Liver (tissue), 9 donors: ENCODE data around the gene HSD3B1. TPM values are rescaled to one million over a fixed set of nuclear protein-coding genes. Genes with fewer than 3 reads are reported as not detected.
A peak's percentile ranks its signal among the peaks of the same experiment; 100 is the strongest.
"Not testable (repeated sequence)": the region's sequence is repeated elsewhere in the genome, so short reads cannot be mapped to it uniquely, and the experiment has no call there.

Experiments used
- DNase-seq: peaks from one replicate; pipeline ENCODE4 v3.0.0-alpha.2; 2017; ENCODE audit warnings: low spot score
- H3K27ac ChIP-seq, 2 donors: one replicate each; pipeline ENCODE4 v1.7.0; 2013; ENCODE audit warnings: inconsistent platforms in 2 of 2, low read length in 2 of 2, control low read depth in 1 of 2, low read depth in 1 of 2, mild to moderate bottlenecking in 1 of 2
- H3K27me3 ChIP-seq, 4 donors: one replicate each; pipeline versions ENCODE4 v1.6.1 to v1.7.0; 2013; ENCODE audit warnings: low read length in 3 of 4, inconsistent platforms in 1 of 4, mild to moderate bottlenecking in 1 of 4, moderate library complexity in 1 of 4; ENCODE audit not compliant: control insufficient read depth in 4 of 4, insufficient read depth in 4 of 4
- H3K36me3 ChIP-seq, 4 donors: one replicate each; pipeline versions ENCODE4 v1.6.1 to v1.7.0; 2013; ENCODE audit warnings: low read length in 3 of 4, mild to moderate bottlenecking in 3 of 4, low read depth in 1 of 4, moderate library complexity in 1 of 4; ENCODE audit not compliant: control insufficient read depth in 4 of 4, insufficient read depth in 3 of 4
- H3K4me1 ChIP-seq, 4 donors: one replicate each; pipeline versions ENCODE4 v1.6.1 to v1.7.0; 2013; ENCODE audit warnings: low read length in 3 of 4, mild to moderate bottlenecking in 3 of 4, moderate library complexity in 1 of 4; ENCODE audit not compliant: control insufficient read depth in 4 of 4, insufficient read depth in 4 of 4
- H3K4me3 ChIP-seq, 3 donors: one replicate each; pipeline versions ENCODE4 v1.6.1 to v1.7.0; 2013; ENCODE audit warnings: low read length in 3 of 3, control low read depth in 1 of 3, low read depth in 1 of 3, mild to moderate bottlenecking in 1 of 3
- H3K9ac ChIP-seq, 2 donors: one replicate each; pipeline ENCODE4 v1.7.0; 2013; ENCODE audit warnings: low read length in 2 of 2, mild to moderate bottlenecking in 2 of 2, moderate library complexity in 2 of 2, control low read depth in 1 of 2, low read depth in 1 of 2
- H3K9me3 ChIP-seq, 4 donors: one replicate each; pipeline versions ENCODE4 v1.6.1 to v1.7.0; 2013; ENCODE audit warnings: low read length in 3 of 4; ENCODE audit not compliant: control insufficient read depth in 4 of 4
- ATF3 ChIP-seq: IDR thresholded peaks from 2 replicates; pipeline ENCODE4 v1.6.1; 2016; ENCODE audit warnings: antibody characterized with exemption
- CTCF ChIP-seq: fragments of 150-350 bp; IDR thresholded peaks from 2 replicates; pipeline ENCODE4 v1.5.1; 2017; ENCODE audit warnings: improper control_type of control experiment, low read depth, low read length; ENCODE audit not compliant: missing input control
- FOXA1 ChIP-seq: IDR thresholded peaks from 2 replicates; pipeline ENCODE4 v1.6.1; 2016; ENCODE audit warnings: antibody characterized with exemption
- FOXA2 ChIP-seq: IDR thresholded peaks from 2 replicates; pipeline ENCODE4 v1.6.1; 2016; ENCODE audit warnings: antibody characterized with exemption
- HNF4A ChIP-seq, 2 donors: conservative IDR thresholded peaks; 2 replicates each; pipeline ENCODE4 v1.6.1; 2016; ENCODE audit warnings: antibody characterized with exemption in 2 of 2, mild to moderate bottlenecking in 2 of 2
- HNF4G ChIP-seq: IDR thresholded peaks from 2 replicates; pipeline ENCODE4 v1.6.1; 2016; ENCODE audit warnings: antibody characterized with exemption
- JUND ChIP-seq, 2 donors: IDR thresholded peaks; 2 replicates each; pipeline ENCODE4 v1.6.1; 2016; ENCODE audit warnings: antibody characterized with exemption in 2 of 2
- MAX ChIP-seq: IDR thresholded peaks from 2 replicates; pipeline ENCODE4 v1.6.1; 2016; ENCODE audit warnings: antibody characterized with exemption
- NR2F2 ChIP-seq: IDR thresholded peaks from 2 replicates; pipeline ENCODE4 v1.6.1; 2016; ENCODE audit warnings: antibody characterized with exemption
- RAD21 ChIP-seq, 2 donors: IDR thresholded peaks; 2 replicates each; pipeline ENCODE4 v1.6.1; 2016; ENCODE audit warnings: antibody characterized with exemption in 2 of 2, mild to moderate bottlenecking in 2 of 2
- REST ChIP-seq: IDR thresholded peaks from 2 replicates; pipeline ENCODE4 v1.6.1; 2016; ENCODE audit warnings: antibody characterized with exemption, mild to moderate bottlenecking
- RXRA ChIP-seq, 2 donors: IDR thresholded peaks; 2 replicates each; pipeline ENCODE4 v1.6.1; 2017 to 2018; ENCODE audit warnings: antibody characterized with exemption in 2 of 2, mild to moderate bottlenecking in 1 of 2
- YY1 ChIP-seq: IDR thresholded peaks from 2 replicates; pipeline ENCODE4 v1.6.1; 2016; ENCODE audit warnings: antibody characterized with exemption, mild to moderate bottlenecking
- WGBS: extraction: QIAGEN DNeasy Blood & Tissue Kit; methylation state at CpG from one replicate; pipeline ENCODE4 v1.1.7; 2013; 5-methylcytosine and 5-hydroxymethylcytosine counted together
- polyA plus RNA-seq, 2 donors: library from polyadenylated mRNA; stranded (reverse) in 1 of 2; unstranded in 1 of 2; fragments of 200-250 nt in 1 of 2; fragments of >200 nt in 1 of 2; fragmentation: Nextera tagmentation in 1 of 2; extraction: Ambion mirVana in 1 of 2; gene quantifications; one replicate each; pipeline versions ENCODE4 v1.2.1 to v1.2.3, GENCODE V29; 2013 to 2015
- total RNA-seq, 2 donors: library from RNA; depleted of rRNA; stranded (reverse); fragments of >200 nt; gene quantifications; one replicate each; pipeline ENCODE4 v1.2.3, GENCODE V29; 2014
- TF ChIP-seq, protein P1 (sequence below): IDR thresholded peaks from 2 replicates; pipeline ENCODE4 v1.6.1; 2016; ENCODE audit warnings: antibody characterized with exemption
- donor health status: healthy.
- donor health status: healthy.
- donor health status: healthy.
- donor health status: healthy.
- donor health status: healthy.

The HSD3B1 gene
- total and polyA plus RNA-seq, 4 donors, result 0.67 TPM; not detected in 3

DNA sequence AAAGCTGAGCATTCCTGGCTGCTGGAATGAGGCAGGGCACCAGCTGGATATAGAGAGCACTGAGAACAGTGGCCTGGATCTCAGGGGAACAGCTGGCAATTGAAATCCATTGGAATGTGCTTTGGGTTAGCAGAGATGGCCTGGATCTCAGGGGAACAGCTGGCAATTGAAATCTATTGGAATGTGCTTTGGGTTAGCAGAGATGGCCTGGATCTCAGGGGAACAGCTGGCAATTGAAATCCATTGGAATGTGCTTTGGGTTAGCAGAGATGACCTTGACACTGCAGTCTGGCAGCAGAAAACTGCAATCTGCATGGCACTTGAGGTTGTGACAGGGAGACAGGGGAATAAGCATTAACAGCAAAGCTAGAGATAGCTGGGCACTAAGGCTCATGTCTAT is 10.7 kb downstream of the HSD3B1 start:
- H3K27me3 ChIP-seq, H3K4me3 ChIP-seq, H3K4me1 ChIP-seq, H3K9ac ChIP-seq, DNase-seq, H3K27ac ChIP-seq, H3K9me3 ChIP-seq, H3K36me3 ChIP-seq: not testable (repeated sequence)
- TF ChIP-seq HNF4A (conservative IDR thresholded peaks at IDR 0.05) (peak; percentile 6 to 35), RAD21 (IDR thresholded peaks at IDR 0.05) (peak in 1 of 2 donors; percentile 24), RXRA (IDR thresholded peaks at IDR 0.05) (peak in 1 of 2 donors; percentile 33)

DNA sequence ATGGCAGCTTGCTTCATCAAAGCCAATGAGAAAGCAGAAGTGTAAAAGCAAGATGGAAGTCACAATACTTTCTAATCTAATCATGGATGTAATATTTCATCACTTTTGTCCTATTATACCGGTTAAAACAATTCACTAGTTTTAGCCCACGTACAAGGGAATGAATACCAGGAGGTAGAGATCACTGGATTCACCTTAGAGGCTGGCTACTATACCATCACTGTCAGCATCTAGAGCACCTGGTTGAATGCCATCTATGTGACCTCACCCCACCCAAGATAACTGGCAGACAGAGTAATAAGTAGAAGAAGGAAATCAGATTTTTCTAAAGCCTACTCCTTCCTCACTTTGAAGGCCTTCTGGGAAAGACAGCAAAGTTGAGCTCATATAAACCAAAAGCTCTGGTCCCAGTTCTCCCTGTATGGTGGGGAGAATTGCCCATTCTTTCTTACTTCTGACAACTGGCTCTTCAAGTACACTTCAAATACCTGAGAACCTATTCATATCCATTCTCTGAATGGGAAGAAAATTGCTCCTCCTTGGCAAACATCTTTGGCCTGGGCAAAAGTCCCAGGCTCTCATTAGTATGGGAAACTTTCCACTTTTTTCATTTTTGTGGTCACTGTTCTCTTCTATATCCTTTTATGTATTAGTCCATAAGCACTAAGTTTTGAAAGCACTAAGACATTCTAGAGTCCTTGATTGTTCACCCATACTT is 24.8 kb downstream of the HSD3B1 start:
- Histone ChIP-seq H3K27ac (peak overlapping the region in 1 of 2 donors; percentile 24), H3K9ac (no peak overlapping the region), H3K9me3 (no peaks in the 10 kb centered on the region), H3K36me3 (no peaks in the 10 kb centered on the region), H3K27me3 (no peaks in the 10 kb centered on the region), H3K4me1 (peaks cover 7 to 23% (median 20%) of the 10 kb centered on the region in 4 donors), H3K4me3 (no peak overlapping the region)
- TF ChIP-seq, protein P1, sequence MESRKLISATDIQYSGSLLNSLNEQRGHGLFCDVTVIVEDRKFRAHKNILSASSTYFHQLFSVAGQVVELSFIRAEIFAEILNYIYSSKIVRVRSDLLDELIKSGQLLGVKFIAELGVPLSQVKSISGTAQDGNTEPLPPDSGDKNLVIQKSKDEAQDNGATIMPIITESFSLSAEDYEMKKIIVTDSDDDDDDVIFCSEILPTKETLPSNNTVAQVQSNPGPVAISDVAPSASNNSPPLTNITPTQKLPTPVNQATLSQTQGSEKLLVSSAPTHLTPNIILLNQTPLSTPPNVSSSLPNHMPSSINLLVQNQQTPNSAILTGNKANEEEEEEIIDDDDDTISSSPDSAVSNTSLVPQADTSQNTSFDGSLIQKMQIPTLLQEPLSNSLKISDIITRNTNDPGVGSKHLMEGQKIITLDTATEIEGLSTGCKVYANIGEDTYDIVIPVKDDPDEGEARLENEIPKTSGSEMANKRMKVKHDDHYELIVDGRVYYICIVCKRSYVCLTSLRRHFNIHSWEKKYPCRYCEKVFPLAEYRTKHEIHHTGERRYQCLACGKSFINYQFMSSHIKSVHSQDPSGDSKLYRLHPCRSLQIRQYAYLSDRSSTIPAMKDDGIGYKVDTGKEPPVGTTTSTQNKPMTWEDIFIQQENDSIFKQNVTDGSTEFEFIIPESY, result no peak
- TF ChIP-seq FOXA1 (no peak), REST (no peak), RXRA (IDR thresholded peaks at IDR 0.05) (no peak), FOXA2 (no peak)
- DNase-seq, result no peak
- 87% methylated on average over 2 of the region's 2 CpGs for WGBS

DNA sequence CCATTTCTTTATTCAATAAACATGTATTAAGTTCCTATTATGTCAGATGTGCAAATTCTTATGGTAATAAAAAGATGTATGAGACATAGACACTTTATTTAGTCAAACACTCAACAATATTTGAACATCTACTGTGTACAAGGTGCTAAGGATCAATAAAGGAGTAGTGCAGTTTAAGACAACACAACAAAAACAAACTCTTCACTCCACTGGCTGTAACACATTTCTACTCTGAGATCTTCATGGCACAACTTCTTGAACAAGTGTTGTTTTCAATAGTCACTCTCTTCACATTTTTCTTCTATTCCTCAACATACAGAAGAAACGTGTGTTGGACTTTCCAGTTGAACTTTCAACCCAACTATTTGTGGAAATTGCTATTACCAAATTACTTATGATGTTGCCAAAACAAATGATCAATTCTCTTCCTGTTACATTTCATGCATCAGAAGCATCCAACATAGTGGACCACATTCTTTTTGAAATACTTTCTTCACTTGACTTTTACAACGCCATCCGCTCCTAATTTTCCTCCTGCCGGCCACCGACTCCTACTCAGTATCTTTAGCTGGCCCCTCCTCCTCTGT is 25.4 kb downstream of the HSD3B1 start:
- Histone ChIP-seq H3K27me3 (no peaks in the 10 kb centered on the region), H3K4me3 (no peak overlapping the region), H3K9ac (no peak overlapping the region), H3K9me3 (no peaks in the 10 kb centered on the region), H3K36me3 (no peaks in the 10 kb centered on the region), H3K27ac (peak overlapping the region in 1 of 2 donors; percentile 24), H3K4me1 (peaks cover 7 to 23% (median 20%) of the 10 kb centered on the region in 4 donors)
- DNase-seq, result no peak
- 43% methylated on average over 5 of the region's 5 CpGs for WGBS
- TF ChIP-seq RXRA (IDR thresholded peaks at IDR 0.05) (peak; percentile 69 to 74), JUND (IDR thresholded peaks at IDR 0.05) (peak; percentile 20 to 40), NR2F2 (no peak), MAX (peak; percentile 41), HNF4A (conservative IDR thresholded peaks at IDR 0.05) (peak; percentile 81 to 82), HNF4G (peak; percentile 33), ATF3 (no peak), FOXA1 (no peak), YY1 (peak; percentile 33), RAD21 (IDR thresholded peaks at IDR 0.05) (peak in 1 of 2 donors; percentile 41), CTCF (no peak)
- TF ChIP-seq, protein P1, result no peak
